GM21447 (cell line): ENCODE results near the gene HKDC1.
"Not testable (repeated sequence)": the region's sequence is repeated elsewhere in the genome, so short reads cannot be mapped to it uniquely, and the experiment has no call there.

Source experiments
- ATAC-seq: cut with Tn5 transposase; IDR thresholded peaks from one replicate; pipeline ENCODE4 v1.9.1; 2021; ENCODE audit not compliant: unreplicated experiment

The HKDC1 gene

DNA sequence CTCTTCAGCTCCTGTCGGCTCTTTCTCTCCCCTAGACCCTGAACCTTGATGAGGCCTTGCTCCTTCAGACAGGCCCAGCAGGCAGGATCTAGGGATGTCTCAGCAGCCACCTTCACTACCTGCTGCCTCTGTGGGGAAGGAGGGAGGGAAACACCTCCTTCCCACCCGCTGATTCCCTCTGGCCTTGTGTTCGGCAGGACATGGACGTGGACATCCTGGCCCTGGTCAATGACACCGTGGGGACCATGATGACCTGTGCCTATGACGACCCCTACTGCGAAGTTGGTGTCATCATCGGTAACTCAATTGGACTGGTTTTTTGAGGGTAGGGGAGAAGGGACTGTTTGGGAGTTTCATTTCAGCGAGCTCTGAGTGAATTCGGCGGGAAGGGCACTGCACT lies 20.3 kb downstream of the HKDC1 start:
- no peak for ATAC-seq

DNA sequence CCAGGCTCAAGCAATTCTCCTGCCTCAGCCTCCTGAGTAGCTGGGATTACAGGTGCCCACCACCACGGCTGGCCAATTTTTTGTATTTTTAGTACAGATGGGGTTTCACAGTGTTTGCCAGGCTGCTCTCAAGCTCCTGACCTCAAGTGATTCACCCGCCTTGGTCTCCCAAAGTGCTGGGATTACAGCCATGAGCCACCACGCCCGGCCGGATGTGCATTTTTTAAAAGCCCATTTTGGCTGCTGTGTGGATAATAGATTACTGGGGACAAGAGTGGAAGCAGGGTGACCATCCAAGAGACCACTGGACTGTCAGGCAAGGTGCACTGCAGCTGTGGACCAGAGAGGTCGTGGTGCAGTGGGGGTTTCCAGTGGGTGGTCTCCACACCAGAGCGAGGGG lies 21.4 kb downstream of the HKDC1 start:
- no peak for ATAC-seq

- no peak for ATAC-seq
Measured at GRCh38 chr10:69242040-69242851, 22.1 kb downstream of the HKDC1 start.

DNA sequence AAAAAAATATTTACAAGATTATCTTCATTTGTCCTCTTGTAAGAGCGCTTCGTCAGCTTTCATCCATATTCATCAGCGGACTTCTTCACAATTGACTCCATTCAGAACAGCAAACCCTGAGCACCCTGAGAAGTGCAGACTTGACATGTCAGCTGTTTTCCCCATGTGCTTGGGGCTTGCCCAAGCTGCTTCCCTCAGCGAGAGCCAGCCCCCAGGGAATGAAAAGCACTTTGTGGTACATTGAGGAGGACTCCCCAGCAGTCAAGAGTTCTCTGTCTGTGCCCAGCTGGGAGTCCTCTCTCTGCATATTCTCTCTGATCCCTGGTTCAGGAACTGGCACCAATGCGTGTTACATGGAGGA lies 22.7 kb downstream of the HKDC1 start:
- ATAC-seq, result no peak

GRCh38 chr10:69243817-69244216 lies 23.7 kb downstream of the HKDC1 start:
- ATAC-seq, result no peak

DNA sequence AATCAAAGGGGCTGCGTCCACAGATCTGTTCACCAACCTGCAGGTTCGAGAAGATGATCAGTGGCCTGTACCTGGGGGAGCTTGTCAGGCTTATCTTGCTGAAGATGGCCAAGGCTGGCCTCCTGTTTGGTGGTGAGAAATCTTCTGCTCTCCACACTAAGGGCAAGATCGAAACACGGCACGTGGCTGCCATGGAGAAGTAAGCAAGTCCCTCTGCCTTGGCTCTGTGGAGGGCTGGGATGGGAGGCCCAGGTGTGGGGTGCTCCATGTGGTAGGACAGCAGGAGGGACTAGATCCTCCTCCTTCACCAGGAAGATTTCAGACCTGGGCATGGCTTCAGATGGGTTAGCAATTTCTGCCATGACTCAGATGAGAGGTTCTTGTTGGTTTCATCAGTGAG lies 25.9 kb downstream of the HKDC1 start:
- no peak for ATAC-seq

DNA sequence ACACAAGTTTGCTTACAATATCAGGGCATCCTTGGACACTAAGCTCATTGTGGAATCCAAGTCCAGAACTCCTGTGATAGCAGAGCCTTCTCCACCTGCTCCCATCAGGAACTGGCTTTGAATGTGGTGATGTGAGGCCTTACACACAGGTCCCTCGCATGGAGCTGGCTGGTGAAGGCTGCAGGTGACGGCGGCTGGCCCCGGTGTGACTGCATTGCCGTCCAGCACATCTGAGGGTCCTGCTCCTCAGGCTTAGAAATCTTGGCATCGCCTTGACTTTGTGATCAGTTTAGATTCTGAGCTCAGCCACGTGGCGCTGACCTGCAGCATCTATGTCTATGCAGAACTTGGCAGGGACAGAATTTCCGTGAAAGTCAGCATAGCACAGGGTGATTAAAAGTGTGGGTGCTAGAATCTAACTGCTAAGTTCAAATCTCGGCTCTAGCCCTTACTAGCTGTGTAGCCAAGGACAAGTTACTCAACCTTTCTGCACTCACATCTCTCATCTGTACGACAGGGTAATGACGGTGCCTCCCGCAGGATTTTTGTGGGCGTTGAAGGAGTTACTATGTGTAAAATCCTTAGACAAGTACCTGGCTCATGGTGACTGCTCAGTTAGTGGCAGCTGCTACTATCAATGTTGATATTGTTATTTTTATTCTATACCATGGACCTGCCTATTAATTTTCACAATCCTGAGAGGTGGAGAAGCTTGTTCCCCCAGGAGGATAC lies 26.6 kb downstream of the HKDC1 start:
- no peak for ATAC-seq

- no peak for ATAC-seq
Measured at GRCh38 chr10:69247313-69247710, 27.2 kb downstream of the HKDC1 start.

DNA sequence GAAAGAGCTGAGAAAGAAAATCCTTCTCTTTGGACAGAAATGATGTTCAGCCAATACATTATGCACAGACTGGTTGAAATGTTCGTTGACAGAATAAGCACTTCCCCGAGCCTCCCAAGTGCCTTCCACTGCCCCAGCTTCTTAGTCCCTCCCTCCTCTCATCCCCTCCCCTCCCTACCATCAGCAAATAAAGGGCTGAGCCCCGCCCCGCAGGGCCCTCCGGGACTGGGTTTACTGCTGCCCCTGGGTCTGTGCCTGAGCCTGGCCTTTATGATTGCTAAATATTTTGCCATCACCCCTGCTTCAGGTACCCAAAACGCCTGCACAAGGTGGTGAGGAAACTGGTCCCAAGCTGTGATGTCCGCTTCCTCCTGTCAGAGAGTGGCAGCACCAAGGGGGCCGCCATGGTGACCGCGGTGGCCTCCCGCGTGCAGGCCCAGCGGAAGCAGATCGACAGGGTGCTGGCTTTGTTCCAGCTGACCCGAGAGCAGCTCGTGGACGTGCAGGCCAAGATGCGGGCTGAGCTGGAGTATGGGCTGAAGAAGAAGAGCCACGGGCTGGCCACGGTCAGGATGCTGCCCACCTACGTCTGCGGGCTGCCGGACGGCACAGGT lies 28.1 kb downstream of the HKDC1 start:
- ATAC-seq, result no peak

DNA sequence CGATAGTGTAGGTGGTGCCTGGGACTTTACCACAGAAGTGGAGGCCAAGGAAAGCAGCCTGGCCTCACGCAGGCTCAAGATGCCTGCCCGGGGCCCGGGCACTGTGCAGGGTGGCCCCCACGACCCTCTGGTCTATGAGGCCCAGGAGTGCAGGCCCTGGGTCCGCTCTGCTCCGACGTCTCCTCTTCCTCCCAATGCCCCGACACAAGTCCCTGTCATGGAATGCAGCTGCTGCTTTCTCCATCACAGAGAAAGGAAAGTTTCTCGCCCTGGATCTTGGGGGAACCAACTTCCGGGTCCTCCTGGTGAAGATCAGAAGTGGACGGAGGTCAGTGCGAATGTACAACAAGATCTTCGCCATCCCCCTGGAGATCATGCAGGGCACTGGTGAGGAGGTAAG lies 29.9 kb downstream of the HKDC1 start:
- ATAC-seq, result no peak

DNA sequence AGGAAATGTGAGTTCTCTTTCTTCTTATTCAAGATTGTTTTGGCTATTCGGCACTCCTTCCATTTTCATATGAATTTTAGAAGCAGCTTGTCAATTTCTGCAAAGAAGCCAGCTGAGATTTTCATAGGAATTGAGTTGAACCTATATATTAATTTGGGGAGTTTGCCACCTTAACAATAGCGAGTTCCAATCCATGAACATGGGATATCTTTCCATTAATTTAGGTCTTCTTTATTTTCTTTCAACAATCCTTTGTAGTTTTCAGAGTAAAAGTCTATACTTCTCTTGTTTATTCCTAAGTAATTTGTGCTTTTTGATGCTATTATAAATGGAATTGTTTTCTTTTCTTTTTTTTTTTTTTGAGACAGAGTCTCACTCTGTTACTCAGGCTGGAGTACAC lies 31.3 kb downstream of the HKDC1 start:
- ATAC-seq, result not testable (repeated sequence)

- ATAC-seq, result no peak
Measured at GRCh38 chr10:69253171-69253570, 33.0 kb downstream of the HKDC1 start.

GRCh38 chr10:69254877-69255276 lies 34.7 kb downstream of the HKDC1 start:
- ATAC-seq, result no peak

DNA sequence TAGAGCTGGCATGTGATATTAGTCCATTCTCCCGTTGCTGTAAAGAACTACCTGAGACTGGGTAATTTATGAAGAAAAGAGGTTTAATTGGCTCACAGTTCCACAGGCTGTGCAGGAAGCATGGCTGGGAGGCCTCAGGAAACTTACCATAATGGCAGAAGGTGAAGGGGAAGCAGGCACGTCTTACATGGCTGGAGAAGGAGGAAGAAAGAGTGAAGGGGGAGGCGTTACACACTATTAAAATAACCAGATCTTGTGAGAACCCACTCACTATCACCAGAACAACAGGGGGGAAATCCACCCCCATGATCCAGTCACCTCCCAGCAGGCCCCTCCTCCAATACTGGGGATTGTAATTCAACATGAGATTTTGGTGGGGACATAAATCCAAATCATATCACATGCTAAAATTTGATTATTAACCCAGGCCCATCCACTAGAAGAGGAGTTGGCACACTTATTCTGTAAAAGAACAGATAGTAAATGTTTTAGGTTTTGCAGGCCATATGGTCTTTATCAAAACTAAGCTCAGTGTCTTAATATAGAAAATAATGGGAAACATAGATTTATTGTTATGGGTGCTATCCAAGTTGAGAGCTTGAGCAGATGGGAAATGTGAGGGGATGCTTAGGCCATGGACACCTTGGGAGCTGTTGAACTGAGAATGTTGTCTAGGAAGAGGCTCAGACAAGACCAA lies 39.6 kb downstream of the HKDC1 start:
- no peak for ATAC-seq

- ATAC-seq, result no peak
Measured at GRCh38 chr10:69261184-69261583, 41.1 kb downstream of the HKDC1 start.

DNA sequence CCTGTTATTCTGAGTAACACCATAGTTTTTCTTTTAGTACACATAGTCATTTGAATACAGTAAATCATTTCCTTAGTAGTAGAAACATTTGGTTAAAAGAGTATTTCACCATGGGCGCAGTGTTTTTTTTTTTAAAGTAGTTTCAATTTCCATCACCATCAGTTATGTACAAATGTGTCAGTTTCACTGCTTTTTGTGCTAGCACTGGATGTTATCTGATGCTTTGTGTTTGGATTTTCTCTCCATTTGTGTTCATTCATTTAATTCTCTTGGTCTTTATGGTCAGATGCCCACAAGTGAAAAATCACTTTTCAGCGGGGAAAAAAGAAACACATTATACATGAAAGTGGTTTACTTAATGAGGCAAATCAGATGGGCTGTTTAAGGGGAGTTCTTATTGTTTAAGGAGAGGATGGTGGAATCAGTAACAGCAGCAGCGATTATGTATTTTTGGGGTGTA lies 42.2 kb downstream of the HKDC1 start:
- ATAC-seq, result peak; percentile 66

DNA sequence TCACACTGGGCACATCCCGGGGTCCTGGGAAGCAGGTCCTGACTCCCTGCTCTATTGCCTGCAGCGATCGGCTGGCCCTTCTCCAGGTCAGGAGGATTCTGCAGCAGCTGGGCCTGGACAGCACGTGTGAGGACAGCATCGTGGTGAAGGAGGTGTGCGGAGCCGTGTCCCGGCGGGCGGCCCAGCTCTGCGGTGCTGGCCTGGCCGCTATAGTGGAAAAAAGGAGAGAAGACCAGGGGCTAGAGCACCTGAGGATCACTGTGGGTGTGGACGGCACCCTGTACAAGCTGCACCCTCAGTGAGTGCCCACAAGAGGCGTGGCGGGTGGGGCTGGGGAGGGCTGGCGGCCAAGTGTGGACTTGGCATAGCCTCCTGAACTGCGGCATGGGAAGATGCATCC lies 45.4 kb downstream of the HKDC1 start:
- ATAC-seq, result no peak

GRCh38 chr10:69268761-69269416 lies 48.8 kb downstream of the HKDC1 start:
- no peak for ATAC-seq

DNA sequence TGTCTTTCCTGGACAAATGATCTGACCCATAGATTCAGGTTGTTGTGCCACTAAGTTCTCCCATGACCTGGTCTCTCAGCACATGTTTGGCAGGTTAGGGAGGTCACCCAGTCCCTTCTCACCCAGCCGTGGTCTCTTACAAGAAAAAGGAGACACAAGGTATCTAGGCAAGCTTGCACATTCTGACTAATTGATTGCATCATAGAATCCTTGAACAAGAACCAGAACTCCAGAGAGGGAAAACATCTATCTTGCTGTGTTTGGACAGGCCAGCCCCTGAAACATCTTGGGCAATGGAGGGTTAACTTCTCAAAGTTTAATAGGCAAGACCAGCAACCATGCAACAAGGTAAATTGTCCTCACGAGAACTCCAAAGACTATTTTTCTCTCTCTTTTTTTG lies 49.6 kb downstream of the HKDC1 start:
- no peak for ATAC-seq

GRCh38 chr10:69270990-69271389 lies 50.9 kb downstream of the HKDC1 start:
- no peak for ATAC-seq

- ATAC-seq, result no peak
Measured at GRCh38 chr10:69272624-69273023, 52.5 kb downstream of the HKDC1 start.
